ENCODE measurements around the gene SUGCT.

DNA sequence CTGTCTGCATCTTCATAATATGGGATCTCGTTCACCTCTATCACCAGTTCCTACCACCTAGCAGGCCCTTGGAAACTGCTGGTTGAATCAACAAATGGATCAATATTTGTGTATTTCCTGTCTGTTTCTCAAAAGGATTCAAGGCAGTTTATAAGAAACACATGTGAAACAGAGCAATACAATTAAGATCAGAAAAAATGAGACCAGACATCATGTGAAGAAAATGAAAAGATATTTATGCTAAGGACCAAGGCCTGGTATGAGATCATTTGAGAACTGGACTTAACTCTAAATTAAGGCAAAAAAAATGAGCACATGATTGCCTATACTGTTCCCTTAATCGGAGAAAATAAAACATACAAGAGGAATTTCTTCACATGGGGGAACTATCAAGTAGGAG lies 589.0 kb downstream of the SUGCT start:
- TF ChIP-seq, protein P1, sequence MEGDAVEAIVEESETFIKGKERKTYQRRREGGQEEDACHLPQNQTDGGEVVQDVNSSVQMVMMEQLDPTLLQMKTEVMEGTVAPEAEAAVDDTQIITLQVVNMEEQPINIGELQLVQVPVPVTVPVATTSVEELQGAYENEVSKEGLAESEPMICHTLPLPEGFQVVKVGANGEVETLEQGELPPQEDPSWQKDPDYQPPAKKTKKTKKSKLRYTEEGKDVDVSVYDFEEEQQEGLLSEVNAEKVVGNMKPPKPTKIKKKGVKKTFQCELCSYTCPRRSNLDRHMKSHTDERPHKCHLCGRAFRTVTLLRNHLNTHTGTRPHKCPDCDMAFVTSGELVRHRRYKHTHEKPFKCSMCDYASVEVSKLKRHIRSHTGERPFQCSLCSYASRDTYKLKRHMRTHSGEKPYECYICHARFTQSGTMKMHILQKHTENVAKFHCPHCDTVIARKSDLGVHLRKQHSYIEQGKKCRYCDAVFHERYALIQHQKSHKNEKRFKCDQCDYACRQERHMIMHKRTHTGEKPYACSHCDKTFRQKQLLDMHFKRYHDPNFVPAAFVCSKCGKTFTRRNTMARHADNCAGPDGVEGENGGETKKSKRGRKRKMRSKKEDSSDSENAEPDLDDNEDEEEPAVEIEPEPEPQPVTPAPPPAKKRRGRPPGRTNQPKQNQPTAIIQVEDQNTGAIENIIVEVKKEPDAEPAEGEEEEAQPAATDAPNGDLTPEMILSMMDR (IDR thresholded peaks at IDR 0.05), result no peak
- TF ChIP-seq POLR2A (IDR thresholded peaks at IDR 0.05), result no peak
